BLaER1 treated with 17β-estradiol and CSF1 and Interleukin-3, amounts not matched to agents 10 nM and 100 nM (cell line): ENCODE measurements around the gene CR1L.
A peak's percentile ranks its signal among the peaks of the same experiment; 100 is the strongest.
"Not testable (repeated sequence)": the region's sequence is repeated elsewhere in the genome, so short reads cannot be mapped to it uniquely, and the experiment has no call there.

ENCODE experiments used
- H3K27ac ChIP-seq, 11 experiments: shearing (Covaris generic); formaldehyde crosslinking; 2 replicates each; pipeline ENCODE4 v1.8.1; 2022
- H3K27me3 ChIP-seq, 11 experiments: shearing (Covaris generic); formaldehyde crosslinking; 2 replicates each; pipeline ENCODE4 v1.8.1; 2022
- H3K36me3 ChIP-seq, 11 experiments: shearing (Covaris generic); formaldehyde crosslinking; 2 replicates each; pipeline ENCODE4 v1.8.1; 2022
- H3K4me1 ChIP-seq, 10 experiments: shearing (Covaris generic); formaldehyde crosslinking; 2 replicates each; pipeline ENCODE4 v1.8.1; 2022
- H3K4me2 ChIP-seq, 11 experiments: shearing (Covaris generic); formaldehyde crosslinking; 2 replicates each; pipeline ENCODE4 v1.8.1; 2022
- H3K4me3 ChIP-seq, 10 experiments: shearing (Covaris generic); formaldehyde crosslinking; 2 replicates each; pipeline ENCODE4 v1.8.1; 2022
- H3K9ac ChIP-seq, 11 experiments: shearing (Covaris generic); formaldehyde crosslinking; 2 replicates each; pipeline ENCODE4 v1.8.1; 2022
- H3K9me3 ChIP-seq, 11 experiments: shearing (Covaris generic); formaldehyde crosslinking; replicated peaks in 1 of 11; 2 replicates each; pipeline ENCODE4 v1.8.1; 2022
- H4K20me1 ChIP-seq, 11 experiments: shearing (Covaris generic); formaldehyde crosslinking; 2 replicates each; pipeline ENCODE4 v1.8.1; 2022
- Cebpa-rat ChIP-seq, 11 experiments: shearing (Covaris generic); IDR thresholded peaks; 2 replicates each; pipeline ENCODE4 v1.8.1; 2022

Gene CR1L

GRCh38 chr1:207627496-207627895 lies 17.4 kb upstream of the CR1L start:
- TF ChIP-seq Cebpa-rat (IDR thresholded peaks at IDR 0.05), result no peak

GRCh38 chr1:207628776-207629175 lies 16.2 kb upstream of the CR1L start:
- Histone ChIP-seq H3K36me3 (no peaks in the 10 kb centered on the region), H4K20me1 (no peaks in the 10 kb centered on the region), H3K9ac (no peak overlapping the region), H3K27ac (no peak overlapping the region), H3K4me2 (no peak overlapping the region), H3K27me3 (no peaks in the 10 kb centered on the region), H3K4me3 (no peak overlapping the region), H3K9me3 (peaks cover 0 to 17% (median 9%) of the 10 kb centered on the region in 11 experiments; a peak in 11 of 22 replicates), H3K4me1 (no peaks in the 10 kb centered on the region)
- TF ChIP-seq Cebpa-rat (IDR thresholded peaks at IDR 0.05), result no peak

More at GRCh38 chr1:207627496-207627895, 17.4 kb upstream of the CR1L start:
- no peaks in the 10 kb centered on the region for H4K20me1 ChIP-seq
- no peak overlapping the region for H3K27ac ChIP-seq
- no peak overlapping the region for H3K9ac ChIP-seq
- peaks cover 0 to 17% (median 9%) of the 10 kb centered on the region in 11 experiments; a peak in 11 of 22 replicates for H3K9me3 ChIP-seq
- H3K4me3 ChIP-seq, result no peak overlapping the region
- no peaks in the 10 kb centered on the region for H3K27me3 ChIP-seq
- no peaks in the 10 kb centered on the region for H3K4me1 ChIP-seq
- no peak overlapping the region for H3K4me2 ChIP-seq
- no peaks in the 10 kb centered on the region for H3K36me3 ChIP-seq

DNA sequence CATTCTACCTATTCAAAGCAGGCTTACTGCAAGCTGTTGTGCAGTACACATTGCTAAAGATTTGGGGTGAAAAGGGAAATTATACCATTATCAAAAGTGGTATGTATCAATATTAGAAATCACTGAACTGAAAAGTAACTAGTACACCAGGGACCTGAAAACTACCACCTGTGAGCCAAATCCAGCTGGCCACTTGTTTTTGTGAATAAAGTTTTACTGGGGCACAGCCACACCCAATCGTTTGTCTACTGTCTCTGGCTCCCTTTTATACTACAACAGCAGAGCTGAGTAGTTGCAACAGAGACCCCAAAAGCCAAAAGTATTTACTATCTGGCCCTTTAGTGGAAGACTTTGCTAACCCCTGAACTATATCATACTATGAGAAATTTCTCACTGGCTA lies 13.8 kb upstream of the CR1L start:
- Histone ChIP-seq H3K27me3 (no peaks in the 10 kb centered on the region), H3K27ac (no peak overlapping the region), H4K20me1 (no peaks in the 10 kb centered on the region), H3K4me2 (no peak overlapping the region), H3K4me1 (no peaks in the 10 kb centered on the region), H3K36me3 (no peaks in the 10 kb centered on the region), H3K4me3 (no peak overlapping the region), H3K9me3 (0 out of 22 replicates have a peak, but pooled peaks cover 0 to 4% (median 0%) of the 10 kb centered on the region in 11 experiments), H3K9ac (no peak overlapping the region)
- TF ChIP-seq Cebpa-rat (IDR thresholded peaks at IDR 0.05), result no peak

DNA sequence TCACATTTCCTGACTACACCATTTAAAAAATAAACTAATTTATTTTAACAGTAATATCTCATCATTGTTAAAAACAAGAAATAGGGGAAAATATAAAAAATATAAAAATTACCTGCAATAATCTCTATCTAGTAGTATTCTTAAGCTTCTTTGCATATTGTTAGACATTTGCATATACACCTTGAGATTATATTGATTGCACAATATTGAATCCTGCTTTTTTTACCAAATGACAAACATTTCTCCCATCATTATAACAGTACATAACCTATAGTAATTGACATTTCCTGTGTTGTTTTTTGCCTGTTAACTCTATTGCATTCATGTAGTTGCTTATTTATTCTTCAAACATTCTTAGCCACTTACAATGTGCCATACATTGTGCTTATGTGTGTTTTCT lies 11.7 kb upstream of the CR1L start:
- no peak overlapping the region for H3K9ac ChIP-seq
- H4K20me1 ChIP-seq, result no peaks in the 10 kb centered on the region
- H3K9me3 ChIP-seq, result no peaks in the 10 kb centered on the region
- H3K4me3 ChIP-seq, result no peak overlapping the region
- no peak overlapping the region for H3K4me2 ChIP-seq
- no peak overlapping the region for H3K27ac ChIP-seq
- no peaks in the 10 kb centered on the region for H3K36me3 ChIP-seq
- no peaks in the 10 kb centered on the region for H3K4me1 ChIP-seq
- H3K27me3 ChIP-seq, result no peaks in the 10 kb centered on the region
- TF ChIP-seq Cebpa-rat (IDR thresholded peaks at IDR 0.05), result no peak

GRCh38 chr1:207633699-207634289 lies 11.1 kb upstream of the CR1L start:
- H3K27me3 ChIP-seq, H3K4me3 ChIP-seq, H3K4me2 ChIP-seq, H3K36me3 ChIP-seq, H3K4me1 ChIP-seq, H3K9ac ChIP-seq, H4K20me1 ChIP-seq, H3K9me3 ChIP-seq, H3K27ac ChIP-seq: not testable (repeated sequence)

- H3K4me2 ChIP-seq, H4K20me1 ChIP-seq, H3K4me1 ChIP-seq, H3K27me3 ChIP-seq, H3K9me3 ChIP-seq, H3K4me3 ChIP-seq, H3K27ac ChIP-seq, H3K36me3 ChIP-seq, H3K9ac ChIP-seq: not testable (repeated sequence)
These were observed 10.6 kb upstream of the CR1L start for GRCh38 chr1:207634293-207634692.

DNA sequence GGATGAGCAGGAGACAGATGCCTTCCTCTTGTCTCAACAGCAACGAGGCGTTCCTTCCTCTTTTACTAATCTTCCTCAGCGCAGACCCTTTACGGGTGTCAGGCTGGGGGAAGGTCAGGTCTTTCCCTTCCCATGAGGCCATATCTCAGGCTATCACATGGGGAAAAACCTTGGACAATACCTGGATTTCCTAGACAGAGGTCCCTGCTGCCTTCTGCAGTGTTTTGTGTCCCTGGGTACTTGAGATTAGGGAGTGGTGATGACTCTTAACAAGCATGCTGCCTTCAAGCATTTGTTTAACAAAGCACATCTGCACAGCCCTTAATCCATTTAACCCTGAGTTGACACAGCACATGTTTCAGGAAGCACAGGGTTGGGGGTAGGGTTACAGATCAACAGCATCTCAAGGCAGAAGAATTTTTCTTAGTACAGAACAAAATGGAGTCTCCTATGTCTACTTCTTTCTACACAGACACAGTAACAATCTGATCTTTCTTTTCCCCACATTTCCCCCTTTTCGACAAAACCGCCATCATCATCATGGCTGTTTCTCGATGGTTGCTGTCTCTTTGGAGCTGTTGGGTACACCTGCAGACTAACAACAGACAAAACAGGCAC lies 9.3 kb upstream of the CR1L start:
- H3K27me3 ChIP-seq, result not testable (repeated sequence)

GRCh38 chr1:207638487-207639145 lies 6.3 kb upstream of the CR1L start:
- H3K36me3 ChIP-seq, H3K9me3 ChIP-seq, H3K4me1 ChIP-seq, H4K20me1 ChIP-seq, H3K27me3 ChIP-seq, H3K27ac ChIP-seq, H3K4me3 ChIP-seq, H3K4me2 ChIP-seq, H3K9ac ChIP-seq: not testable (repeated sequence)
- TF ChIP-seq Cebpa-rat (IDR thresholded peaks at IDR 0.05), result peak; percentile 46 to 96 (median 77); a peak in 20 of 22 replicates

More for the DNA sequence above, 9.3 kb upstream of the CR1L start:
- not testable (repeated sequence) for H3K4me1 ChIP-seq, H3K36me3 ChIP-seq, H3K4me3 ChIP-seq, H3K27ac ChIP-seq, H4K20me1 ChIP-seq, H3K9ac ChIP-seq, H3K4me2 ChIP-seq, H3K9me3 ChIP-seq

DNA sequence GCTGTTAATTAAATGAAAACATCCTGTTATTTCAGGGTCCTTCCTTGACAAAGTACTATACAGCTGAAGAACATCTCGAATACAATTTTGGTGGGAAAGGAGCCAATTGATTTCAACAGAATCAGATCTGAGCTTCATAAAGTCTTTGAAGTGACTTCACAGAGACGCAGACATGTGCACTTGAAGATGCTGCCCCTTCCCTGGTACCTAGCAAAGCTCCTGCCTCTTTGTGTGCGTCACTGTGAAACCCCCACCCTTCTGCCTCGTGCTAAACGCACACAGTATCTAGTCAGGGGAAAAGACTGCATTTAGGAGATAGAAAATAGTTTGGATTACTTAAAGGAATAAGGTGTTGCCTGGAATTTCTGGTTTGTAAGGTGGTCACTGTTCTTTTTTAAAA lies 5.6 kb upstream of the CR1L start:
- H4K20me1 ChIP-seq, H3K4me1 ChIP-seq, H3K27me3 ChIP-seq, H3K4me2 ChIP-seq, H3K36me3 ChIP-seq, H3K9me3 ChIP-seq, H3K9ac ChIP-seq, H3K4me3 ChIP-seq, H3K27ac ChIP-seq: not testable (repeated sequence)

DNA sequence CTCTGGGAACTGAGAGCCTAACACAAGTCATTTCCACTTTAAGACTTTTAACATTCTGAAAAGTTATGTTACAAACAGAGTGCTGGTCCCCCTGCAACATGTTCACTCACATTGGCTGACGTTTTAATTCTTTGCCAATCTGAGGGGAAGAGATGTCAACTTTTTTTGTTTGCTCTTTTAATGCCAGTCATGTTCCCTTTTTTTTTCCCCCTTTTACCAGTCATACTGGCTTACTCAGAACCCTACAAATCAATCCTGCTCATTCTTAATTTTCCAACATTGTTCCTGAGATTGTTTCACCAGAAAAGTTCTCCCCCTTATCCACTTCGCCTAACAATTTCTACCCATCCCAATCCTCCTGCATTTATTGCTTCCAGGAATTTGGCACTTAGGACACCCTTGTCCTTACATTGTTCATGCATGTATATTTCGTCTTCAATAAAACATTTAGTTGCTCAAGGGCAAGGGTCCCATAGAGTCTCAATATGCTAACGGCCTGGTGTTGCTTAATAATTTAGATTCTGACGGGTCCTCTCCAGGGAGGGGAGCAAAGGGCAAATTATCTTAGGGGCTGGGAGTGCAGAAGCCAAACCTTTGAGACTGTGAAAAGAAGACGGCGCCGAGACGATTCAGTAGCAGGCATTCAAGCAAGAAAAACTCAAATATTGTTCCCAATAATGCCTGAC lies 624 bp upstream of the CR1L start:
- no peak overlapping the region for H3K4me2 ChIP-seq
- TF ChIP-seq Cebpa-rat (IDR thresholded peaks at IDR 0.05), result no peak
- H3K9me3 ChIP-seq, result peaks cover 0 to 13% (median 11%) of the 10 kb centered on the region in 11 experiments; a peak in 16 of 22 replicates
- H3K27ac ChIP-seq, result no peak overlapping the region
- no peaks in the 10 kb centered on the region for H3K4me1 ChIP-seq
- H3K4me3 ChIP-seq, result no peak overlapping the region
- no peaks in the 10 kb centered on the region for H4K20me1 ChIP-seq
- H3K9ac ChIP-seq, result no peak overlapping the region
- H3K27me3 ChIP-seq, result no peaks in the 10 kb centered on the region
- H3K36me3 ChIP-seq, result no peaks in the 10 kb centered on the region
